Endodermal cell (in vitro differentiated cells): Measurements from ENCODE around the gene ARAP3. TPM values are rescaled to one million over a fixed set of nuclear protein-coding genes. Genes with fewer than 3 reads are reported as not detected.

Source experiments
- DNase-seq: peaks from one replicate; pipeline ENCODE4 v3.0.0-alpha.2; 2017
- H3K27ac ChIP-seq: 2 replicates; pipeline ENCODE4 v1.5.1; 2013; ENCODE audit warnings: mild to moderate bottlenecking, low read depth, low read length, moderate library complexity
- H3K27me3 ChIP-seq: 2 replicates; pipeline ENCODE4 v1.6.1; 2013; ENCODE audit warnings: mild to moderate bottlenecking, low read length, moderate library complexity; ENCODE audit not compliant: insufficient read depth, control insufficient read depth, poor library complexity, severe bottlenecking
- H3K36me3 ChIP-seq: 2 replicates; pipeline ENCODE4 v1.7.0; 2013; ENCODE audit warnings: mild to moderate bottlenecking, low read length, moderate library complexity; ENCODE audit not compliant: control insufficient read depth, insufficient read depth
- H3K4me1 ChIP-seq: one replicate; pipeline ENCODE4 v1.7.0; 2013; ENCODE audit warnings: low read length; ENCODE audit not compliant: control insufficient read depth, insufficient read depth
- H3K4me3 ChIP-seq: 2 replicates; pipeline ENCODE4 v1.5.1; 2013; ENCODE audit warnings: mild to moderate bottlenecking, low read length, moderate library complexity
- H3K9ac ChIP-seq: 2 replicates; pipeline ENCODE4 v1.6.1; 2013; ENCODE audit warnings: mild to moderate bottlenecking, low read length, moderate library complexity; ENCODE audit not compliant: poor library complexity, severe bottlenecking; ENCODE audit errors: extremely low read depth
- H3K9me3 ChIP-seq: 2 replicates; pipeline ENCODE4 v1.6.1; 2013; ENCODE audit warnings: mild to moderate bottlenecking, low read length, moderate library complexity; ENCODE audit not compliant: control insufficient read depth
- H3K27ac Mint-ChIP-seq: 2 replicates; pipeline ENCODE4 v1.8.0; 2020; ENCODE audit warnings: mixed read lengths
- H3K27me3 Mint-ChIP-seq: 2 replicates; pipeline ENCODE4 v1.8.0; 2021; ENCODE audit warnings: mild to moderate bottlenecking, mixed read lengths; ENCODE audit not compliant: insufficient read depth
- H3K36me3 Mint-ChIP-seq: 2 replicates; pipeline ENCODE4 v1.8.0; 2020; ENCODE audit warnings: low read depth, mixed read lengths
- H3K4me1 Mint-ChIP-seq: 2 replicates; pipeline ENCODE4 v1.8.0; 2020; ENCODE audit warnings: mixed read lengths
- H3K4me3 Mint-ChIP-seq: 2 replicates; pipeline ENCODE4 v1.8.0; 2020; ENCODE audit warnings: mild to moderate bottlenecking, moderate library complexity, mixed read lengths
- H3K9me3 Mint-ChIP-seq: 2 replicates; pipeline ENCODE4 v1.8.0; 2020; ENCODE audit warnings: mild to moderate bottlenecking, mixed read lengths
- WGBS, 2 experiments: methylation state at CpG; one replicate each; pipeline versions ENCODE4 v1.1.5 to v1.1.7; 2013; ENCODE audit warnings: missing lambda C conversion rate in 2 of 2, mixed read lengths in 1 of 2; ENCODE audit not compliant: insufficient coverage in 1 of 2, insufficient read length in 1 of 2; 5-methylcytosine and 5-hydroxymethylcytosine counted together
- total RNA-seq, 2 donors: library from RNA; stranded (reverse); fragmentation: NEBNext Ultra II Directional in 1 of 2; extraction: Animal tissue kit (Norgen Biotek cat#: 25700) in 1 of 2; gene quantifications; 2 replicates in 1 of 2; 3 replicates in 1 of 2; pipeline ENCODE4 v1.2.1, GENCODE V29; 2021
- TF ChIP-seq, protein P1 (sequence below): fragments of 200-600 bp; sonication (generic); conservative IDR thresholded peaks from 2 replicates; pipeline ENCODE4 v1.5.0; 2021; ENCODE audit warnings: antibody characterized with exemption, mild to moderate bottlenecking

Gene ARAP3
- total RNA-seq, 2 donors from 2014 or later: 32.5 to 41.3 TPM

GRCh38 chr5:141713616-141714309, 31.7 kb upstream of the ARAP3 start:
- Histone ChIP-seq H3K4me3 (no peak overlapping the region), H3K4me1 (peaks cover 20% of the 10 kb centered on the region), H3K9ac (no peak overlapping the region), H3K9me3 (no peaks in the 10 kb centered on the region), H3K27ac (no peak overlapping the region), H3K27me3 (no peaks in the 10 kb centered on the region), H3K36me3 (no peaks in the 10 kb centered on the region)
- no peak overlapping the region for H3K4me3 Mint-ChIP-seq
- H3K4me1 Mint-ChIP-seq: peaks cover 17% of the 10 kb centered on the region
- no peaks in the 10 kb centered on the region for H3K27me3 Mint-ChIP-seq
- H3K36me3 Mint-ChIP-seq: no peaks in the 10 kb centered on the region
- no peak overlapping the region for H3K27ac Mint-ChIP-seq
- 78 to 86% methylated on average over 6 to 7 of the region's 7 CpGs for WGBS, 2 experiments
- DNase-seq: no peak
- no peaks in the 10 kb centered on the region for H3K9me3 Mint-ChIP-seq
- TF ChIP-seq, protein P1, sequence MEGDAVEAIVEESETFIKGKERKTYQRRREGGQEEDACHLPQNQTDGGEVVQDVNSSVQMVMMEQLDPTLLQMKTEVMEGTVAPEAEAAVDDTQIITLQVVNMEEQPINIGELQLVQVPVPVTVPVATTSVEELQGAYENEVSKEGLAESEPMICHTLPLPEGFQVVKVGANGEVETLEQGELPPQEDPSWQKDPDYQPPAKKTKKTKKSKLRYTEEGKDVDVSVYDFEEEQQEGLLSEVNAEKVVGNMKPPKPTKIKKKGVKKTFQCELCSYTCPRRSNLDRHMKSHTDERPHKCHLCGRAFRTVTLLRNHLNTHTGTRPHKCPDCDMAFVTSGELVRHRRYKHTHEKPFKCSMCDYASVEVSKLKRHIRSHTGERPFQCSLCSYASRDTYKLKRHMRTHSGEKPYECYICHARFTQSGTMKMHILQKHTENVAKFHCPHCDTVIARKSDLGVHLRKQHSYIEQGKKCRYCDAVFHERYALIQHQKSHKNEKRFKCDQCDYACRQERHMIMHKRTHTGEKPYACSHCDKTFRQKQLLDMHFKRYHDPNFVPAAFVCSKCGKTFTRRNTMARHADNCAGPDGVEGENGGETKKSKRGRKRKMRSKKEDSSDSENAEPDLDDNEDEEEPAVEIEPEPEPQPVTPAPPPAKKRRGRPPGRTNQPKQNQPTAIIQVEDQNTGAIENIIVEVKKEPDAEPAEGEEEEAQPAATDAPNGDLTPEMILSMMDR: no peak

DNA sequence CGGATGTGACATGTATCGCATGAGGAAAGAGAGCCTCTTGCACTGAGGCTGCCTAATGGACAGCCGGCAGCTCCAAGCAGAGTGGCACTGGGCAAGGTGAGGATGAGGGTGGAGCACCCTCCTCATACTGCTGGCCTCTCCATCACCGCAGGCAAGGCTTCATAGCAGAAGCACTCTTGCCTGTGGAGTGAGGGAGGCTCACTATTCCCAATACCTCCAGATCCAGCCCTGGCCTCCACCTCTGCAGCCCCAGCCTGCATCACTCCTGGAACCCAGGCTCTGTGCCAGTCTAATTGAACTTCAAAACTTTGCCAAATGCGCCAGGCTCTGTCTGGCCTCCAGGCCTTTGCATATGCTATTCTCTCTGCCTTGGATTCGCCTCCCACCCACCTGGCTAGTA, 29.7 kb upstream of the ARAP3 start:
- TF ChIP-seq, protein P1: no peak
- no peak overlapping the region for H3K27ac Mint-ChIP-seq
- no peak for DNase-seq
- Histone ChIP-seq H3K4me1 (peaks cover 20% of the 10 kb centered on the region), H3K4me3 (no peak overlapping the region), H3K36me3 (no peaks in the 10 kb centered on the region), H3K27ac (no peak overlapping the region), H3K27me3 (no peaks in the 10 kb centered on the region), H3K9me3 (no peaks in the 10 kb centered on the region), H3K9ac (no peak overlapping the region)
- H3K4me1 Mint-ChIP-seq: peaks cover 17% of the 10 kb centered on the region
- H3K36me3 Mint-ChIP-seq: no peaks in the 10 kb centered on the region
- no peak overlapping the region for H3K4me3 Mint-ChIP-seq
- H3K27me3 Mint-ChIP-seq: no peaks in the 10 kb centered on the region
- H3K9me3 Mint-ChIP-seq: no peaks in the 10 kb centered on the region
- 91 to 97% methylated on average over 4 to 6 of the region's 6 CpGs for WGBS, 2 experiments

DNA sequence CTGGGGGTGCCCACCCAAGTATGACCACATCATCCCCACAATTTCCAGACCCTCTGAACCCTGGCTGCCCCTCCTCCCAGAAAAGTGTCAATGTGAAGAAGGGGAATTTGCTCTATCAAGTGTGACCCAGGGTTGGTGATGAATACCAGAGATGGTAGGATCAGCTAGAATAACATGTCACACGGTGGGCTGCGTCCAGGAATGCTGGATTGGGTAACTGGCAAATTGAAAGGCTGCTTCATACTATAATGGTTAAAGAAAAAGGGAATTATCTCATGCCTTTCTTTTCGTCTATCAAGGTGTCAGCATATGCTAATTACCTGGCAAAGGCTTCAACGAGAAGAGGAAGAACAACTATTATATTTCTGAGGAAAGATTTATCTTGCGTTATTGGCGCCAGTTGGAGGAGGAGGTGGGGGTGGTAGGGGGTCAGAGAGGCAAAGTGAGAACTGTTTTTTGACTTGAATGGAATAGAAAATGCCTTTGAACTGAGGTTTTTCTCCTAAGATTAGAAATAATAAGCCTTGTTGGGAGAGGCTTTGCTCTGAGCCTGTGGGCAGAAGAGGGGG, 27.8 kb upstream of the ARAP3 start:
- Mint-ChIP-seq H3K4me3 (no peak overlapping the region), H3K4me1 (peaks cover 6% of the 10 kb centered on the region), H3K27ac (no peak overlapping the region), H3K9me3 (no peaks in the 10 kb centered on the region), H3K27me3 (no peaks in the 10 kb centered on the region), H3K36me3 (no peaks in the 10 kb centered on the region)
- no peak for DNase-seq
- Histone ChIP-seq H3K36me3 (no peaks in the 10 kb centered on the region), H3K27ac (no peak overlapping the region), H3K9ac (no peak overlapping the region), H3K9me3 (no peaks in the 10 kb centered on the region), H3K4me1 (peaks cover 7% of the 10 kb centered on the region), H3K27me3 (peaks cover 16% of the 10 kb centered on the region), H3K4me3 (no peak overlapping the region)
- TF ChIP-seq, protein P1: no peak
- 77 to 78% methylated on average over 6 of the region's 6 CpGs for WGBS, 2 experiments
